GM12865 (cell line): ENCODE measurements around the gene PLEKHA7.
"Not testable (repeated sequence)": the region's sequence is repeated elsewhere in the genome, so short reads cannot be mapped to it uniquely, and the experiment has no call there.

Experiments
- DNase-seq: peaks from one replicate; pipeline ENCODE4 v3.0.0; 2010; ENCODE audit warnings: low read depth
- H3K4me3 ChIP-seq: 2 replicates; pipeline ENCODE4 v1.5.1; 2011; ENCODE audit warnings: mild to moderate bottlenecking, low read depth, low read length, control low read depth
- CTCF ChIP-seq: IDR thresholded peaks from 2 replicates; pipeline ENCODE4 v1.5.1; 2011; ENCODE audit warnings: low read length, control low read depth, low read depth, inconsistent platforms; ENCODE audit not compliant: insufficient read depth; ENCODE audit errors: missing control alignments

The PLEKHA7 gene

GRCh38 chr11:16923987-16924386 lies 90.2 kb downstream of the PLEKHA7 start:
- DNase-seq = no peak
- no peak for TF ChIP-seq CTCF
- H3K4me3 ChIP-seq = no peak overlapping the region

- TF ChIP-seq CTCF = no peak
- H3K4me3 ChIP-seq = no peak overlapping the region
- no peak for DNase-seq
Measured at GRCh38 chr11:16921668-16922067, 92.5 kb downstream of the PLEKHA7 start.

- no peak for TF ChIP-seq CTCF
- H3K4me3 ChIP-seq = no peak overlapping the region
- no peak for DNase-seq
Measured at GRCh38 chr11:16921019-16921418, 93.2 kb downstream of the PLEKHA7 start.

GRCh38 chr11:16920559-16920958 lies 93.7 kb downstream of the PLEKHA7 start:
- TF ChIP-seq CTCF = no peak
- no peak overlapping the region for H3K4me3 ChIP-seq
- DNase-seq = no peak

- H3K4me3 ChIP-seq, DNase-seq: not testable (repeated sequence)
Measured at GRCh38 chr11:16918543-16919182, 95.6 kb downstream of the PLEKHA7 start.

DNA sequence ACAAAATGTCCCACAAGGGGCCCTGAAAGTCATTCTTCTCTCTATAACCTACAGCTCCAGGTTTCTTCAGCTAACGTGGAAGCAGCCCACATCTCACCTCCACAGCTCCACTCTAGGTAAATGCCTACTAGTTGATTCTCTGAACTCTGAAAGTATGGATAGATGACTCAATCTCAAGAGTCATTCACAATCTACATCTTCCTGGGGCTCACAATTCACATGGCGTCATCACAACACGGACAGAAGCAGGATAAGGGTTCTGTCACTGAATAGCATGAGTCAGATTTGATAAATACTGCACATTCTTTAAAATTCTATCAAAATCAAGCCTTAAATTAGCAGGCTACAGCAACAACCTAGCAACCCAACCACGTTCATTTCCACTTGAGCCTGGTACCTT lies 96.3 kb downstream of the PLEKHA7 start:
- no peak overlapping the region for H3K4me3 ChIP-seq
- no peak for TF ChIP-seq CTCF
- DNase-seq = no peak

DNA sequence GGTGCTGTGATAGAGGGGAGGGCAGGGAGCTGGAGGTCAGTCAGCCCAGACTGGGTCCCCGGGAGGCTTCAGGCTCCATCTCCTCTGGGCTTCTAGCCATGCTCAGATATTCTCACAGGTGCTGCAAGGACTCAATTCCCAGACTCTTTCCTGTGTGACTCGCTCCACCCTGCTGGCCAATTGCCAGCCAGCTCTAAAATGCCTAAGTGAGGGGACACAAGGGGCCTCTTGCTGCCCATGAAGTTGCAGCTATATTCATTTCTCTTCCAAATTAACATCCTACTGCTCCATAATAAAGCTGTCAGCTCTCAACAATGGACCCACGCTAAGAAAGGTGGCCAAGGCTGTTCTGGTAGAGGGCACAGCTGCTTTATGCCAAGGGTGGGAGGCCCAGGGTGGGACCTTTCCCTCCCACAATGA lies 101.5 kb downstream of the PLEKHA7 start:
- no peak for TF ChIP-seq CTCF
- no peak for DNase-seq
- no peak overlapping the region for H3K4me3 ChIP-seq

- H3K4me3 ChIP-seq = no peak overlapping the region
- TF ChIP-seq CTCF = no peak
- DNase-seq = no peak
Measured at GRCh38 chr11:16911658-16912057, 102.6 kb downstream of the PLEKHA7 start.
